ENCODE data around the gene MEIS1.
A peak's percentile ranks its signal among the peaks of the same experiment; 100 is the strongest.
"Not testable (repeated sequence)": the region's sequence is repeated elsewhere in the genome, so short reads cannot be mapped to it uniquely, and the experiment has no call there.

Gene MEIS1

GRCh38 chr2:66466433-66466832 is 31.5 kb downstream of the MEIS1 start:
- DNase-seq (ENCODE audit: low read depth in 2 of 2), result no peak

- no peak for DNase-seq (ENCODE audit: low read depth in 2 of 2)
These were observed 32.8 kb downstream of the MEIS1 start for GRCh38 chr2:66467718-66468117.

GRCh38 chr2:66469214-66469902 is 34.4 kb downstream of the MEIS1 start:
- no peak for DNase-seq (ENCODE audit: low read depth in 2 of 2)

GRCh38 chr2:66470199-66470598 is 35.3 kb downstream of the MEIS1 start:
- no peak for DNase-seq (ENCODE audit: low read depth in 2 of 2)

GRCh38 chr2:66472225-66472843 is 37.4 kb downstream of the MEIS1 start:
- no peak for DNase-seq (ENCODE audit: low read depth in 2 of 2)

- no peak for DNase-seq (ENCODE audit: low read depth in 2 of 2)
These were observed 42.4 kb downstream of the MEIS1 start for GRCh38 chr2:66477135-66477842.

GRCh38 chr2:66478299-66478698 is 43.4 kb downstream of the MEIS1 start:
- DNase-seq (ENCODE audit: low read depth in 2 of 2), result no peak

- DNase-seq (ENCODE audit: low read depth in 2 of 2), result no peak
These were observed 43.9 kb downstream of the MEIS1 start for GRCh38 chr2:66478731-66479316.

GRCh38 chr2:66481100-66481549 is 46.2 kb downstream of the MEIS1 start:
- no peak for DNase-seq (ENCODE audit: low read depth in 2 of 2)

GRCh38 chr2:66485252-66485651 is 50.3 kb downstream of the MEIS1 start:
- not testable (repeated sequence) for DNase-seq (ENCODE audit: low read depth in 2 of 2)

GRCh38 chr2:66488946-66489345 is 54.0 kb downstream of the MEIS1 start:
- no peak for DNase-seq (ENCODE audit: low read depth in 2 of 2)

GRCh38 chr2:66489436-66489835 is 54.5 kb downstream of the MEIS1 start:
- DNase-seq (ENCODE audit: low read depth in 2 of 2), result no peak

GRCh38 chr2:66490588-66491001 is 55.7 kb downstream of the MEIS1 start:
- no peak for DNase-seq (ENCODE audit: low read depth in 2 of 2)

GRCh38 chr2:66494708-66495107 is 59.8 kb downstream of the MEIS1 start:
- DNase-seq (ENCODE audit: low read depth in 2 of 2), result no peak

- DNase-seq (ENCODE audit: low read depth in 2 of 2), result peak in 1 of 2 experiments; percentile 29
These were observed 61.1 kb downstream of the MEIS1 start for GRCh38 chr2:66495788-66496640.

- no peak for DNase-seq (ENCODE audit: low read depth in 2 of 2)
These were observed 61.9 kb downstream of the MEIS1 start for GRCh38 chr2:66496670-66497420.

- no peak for DNase-seq (ENCODE audit: low read depth in 2 of 2)
These were observed 62.7 kb downstream of the MEIS1 start for GRCh38 chr2:66497431-66498288.

GRCh38 chr2:66498289-66498975 is 63.5 kb downstream of the MEIS1 start:
- no peak for DNase-seq (ENCODE audit: low read depth in 2 of 2)

- DNase-seq (ENCODE audit: low read depth in 2 of 2), result no peak
These were observed 66.3 kb downstream of the MEIS1 start for GRCh38 chr2:66501267-66501666.

All from fibroblast of skin of left biceps (primary cell).